ENCODE data around the gene STK39.

STK39 gene

GRCh38 chr2:168208652-168209051, 38.7 kb downstream of the STK39 start:
- DNase-seq (ENCODE audit: low read depth) = no peak

GRCh38 chr2:168207851-168208250, 39.5 kb downstream of the STK39 start:
- DNase-seq (ENCODE audit: low read depth) = no peak

- no peak for DNase-seq (ENCODE audit: low read depth)
Measured at GRCh38 chr2:168203762-168204693, 43.4 kb downstream of the STK39 start.

- no peak for DNase-seq (ENCODE audit: low read depth)
Measured at GRCh38 chr2:168201584-168202116, 45.7 kb downstream of the STK39 start.

- DNase-seq (ENCODE audit: low read depth) = no peak
Measured at GRCh38 chr2:168200930-168201583, 46.3 kb downstream of the STK39 start.

- DNase-seq (ENCODE audit: low read depth) = no peak
Measured at GRCh38 chr2:168198476-168199207, 48.8 kb downstream of the STK39 start.

- no peak for DNase-seq (ENCODE audit: low read depth)
Measured at GRCh38 chr2:168196764-168197180, 50.6 kb downstream of the STK39 start.

- no peak for DNase-seq (ENCODE audit: low read depth)
Measured at GRCh38 chr2:168194784-168195522, 52.4 kb downstream of the STK39 start.

- DNase-seq (ENCODE audit: low read depth) = no peak
Measured at GRCh38 chr2:168192839-168193616, 54.4 kb downstream of the STK39 start.

GRCh38 chr2:168191955-168192785, 55.2 kb downstream of the STK39 start:
- no peak for DNase-seq (ENCODE audit: low read depth)

GRCh38 chr2:168190590-168191336, 56.6 kb downstream of the STK39 start:
- DNase-seq (ENCODE audit: low read depth) = no peak

- DNase-seq (ENCODE audit: low read depth) = no peak
Measured at GRCh38 chr2:168189835-168190569, 57.4 kb downstream of the STK39 start.

- DNase-seq (ENCODE audit: low read depth) = no peak
Measured at GRCh38 chr2:168188002-168188401, 59.4 kb downstream of the STK39 start.

- no peak for DNase-seq (ENCODE audit: low read depth)
Measured at GRCh38 chr2:168186452-168186851, 60.9 kb downstream of the STK39 start.

GRCh38 chr2:168185583-168186274, 61.7 kb downstream of the STK39 start:
- no peak for DNase-seq (ENCODE audit: low read depth)

GRCh38 chr2:168184681-168185513, 62.5 kb downstream of the STK39 start:
- no peak for DNase-seq (ENCODE audit: low read depth)
